Right kidney (tissue), 1 donor: ENCODE results near the gene NXN.
"Not testable (repeated sequence)": the region's sequence is repeated elsewhere in the genome, so short reads cannot be mapped to it uniquely, and the experiment has no call there.

Experiments
- DNase-seq: peaks from one replicate; pipeline ENCODE4 v3.0.0-alpha.2; 2016

Gene NXN

DNA sequence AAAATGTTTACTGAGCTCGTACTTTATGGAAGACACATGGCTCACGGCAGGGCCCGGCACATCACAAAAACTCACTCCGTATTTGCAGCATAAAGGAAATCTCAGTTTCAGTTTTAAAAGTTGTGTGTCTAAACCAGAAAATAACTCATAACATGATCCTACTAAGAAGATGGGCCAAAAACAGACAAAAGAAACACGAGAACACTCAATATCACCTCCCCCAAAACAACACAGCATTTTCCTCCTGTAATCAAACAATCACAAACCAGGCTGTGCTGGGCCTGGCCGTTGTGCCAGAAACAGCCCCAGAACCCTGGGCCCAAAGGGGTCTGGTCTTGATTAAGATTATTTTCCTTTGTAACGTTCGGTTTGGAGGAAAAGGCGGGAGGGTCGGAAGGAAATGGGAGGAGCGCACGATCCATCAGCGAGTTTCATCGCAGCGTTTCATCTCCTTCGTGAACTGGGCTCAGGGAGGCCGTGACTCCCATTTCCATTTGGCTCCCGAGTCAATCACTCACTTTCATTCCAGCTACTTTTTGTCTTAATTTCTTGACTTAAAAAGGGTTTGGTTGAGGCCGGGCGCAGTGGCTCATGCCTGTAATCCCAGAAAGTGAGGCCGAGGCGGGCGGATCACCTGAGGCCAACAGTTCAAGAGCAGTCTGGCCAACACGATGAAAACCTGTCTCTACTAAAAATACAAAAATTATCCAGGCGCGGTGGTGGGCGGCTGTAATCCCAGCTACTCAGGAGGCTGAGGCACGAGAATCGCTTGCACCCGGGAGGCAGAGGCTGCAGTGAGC, 61.4 kb downstream of the NXN start:
- DNase-seq: no peak

DNA sequence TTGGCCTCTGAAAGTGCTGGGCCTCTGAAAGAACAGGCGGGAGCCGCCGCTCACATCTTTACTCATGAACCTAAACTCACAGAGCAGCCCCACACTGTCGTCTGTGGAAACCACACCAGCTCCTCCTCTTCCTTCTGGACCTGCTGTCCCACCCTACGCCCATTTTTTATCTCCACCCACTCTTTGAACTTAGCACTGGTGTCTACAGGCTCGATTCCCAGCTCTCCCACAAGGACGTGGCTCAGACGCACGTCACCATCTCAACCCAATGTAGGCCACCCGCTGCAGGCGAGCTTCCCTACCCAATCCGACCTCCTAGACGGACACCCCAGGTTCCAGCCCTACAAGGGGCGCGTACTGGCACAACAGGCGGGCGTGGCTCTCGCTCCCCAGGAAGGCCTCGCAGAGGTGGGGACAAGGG, 62.2 kb downstream of the NXN start:
- no peak for DNase-seq

DNA sequence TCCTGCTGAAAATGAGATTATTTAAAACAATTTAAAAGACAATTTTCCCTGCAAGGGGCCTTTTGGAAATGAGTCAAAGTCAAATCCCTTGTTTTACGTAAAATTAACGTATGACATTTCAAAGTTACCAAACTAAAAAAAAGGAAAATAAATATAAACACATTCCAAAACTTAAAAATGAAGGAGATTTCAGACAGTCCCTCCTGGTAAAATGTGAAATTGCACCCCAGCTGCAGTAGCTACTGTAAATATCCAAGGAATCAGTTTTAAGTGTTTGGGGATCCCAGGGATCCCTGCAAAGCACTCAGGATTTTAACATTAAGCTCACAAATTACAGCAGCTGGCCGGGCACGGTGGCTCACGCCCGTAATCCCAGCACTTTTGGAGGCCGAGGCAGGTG, 63.3 kb downstream of the NXN start:
- no peak for DNase-seq

DNA sequence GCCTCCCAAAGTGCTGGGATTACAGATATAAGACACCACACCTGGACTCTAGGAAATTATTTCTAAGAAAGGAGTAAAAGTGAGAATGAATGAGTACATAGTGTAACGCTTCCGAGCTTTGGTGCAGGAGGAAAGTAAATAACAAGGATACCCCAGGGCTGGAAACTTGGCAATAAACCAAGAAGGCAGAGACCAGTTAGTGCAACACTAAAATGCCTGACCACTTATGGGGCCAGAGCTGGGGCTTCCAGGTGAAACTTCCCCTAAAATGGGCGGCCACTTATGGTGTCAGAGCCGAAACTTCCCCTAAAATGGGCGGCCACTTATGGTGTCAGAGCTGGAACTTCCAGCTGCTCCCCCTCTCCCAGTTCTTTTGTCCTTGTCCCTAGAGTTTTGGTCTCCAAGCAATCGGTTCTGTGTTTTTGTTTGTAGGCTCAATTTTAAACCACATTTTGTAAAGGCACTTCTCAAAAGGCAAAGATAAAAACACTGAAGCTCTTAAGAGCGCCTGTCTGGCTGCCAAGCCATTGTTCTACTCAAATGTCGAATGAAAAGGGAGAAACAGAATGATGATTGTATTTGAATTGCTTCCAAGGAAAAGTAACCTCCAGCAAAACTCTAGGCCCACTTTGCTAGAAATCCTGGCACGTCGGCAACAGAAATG, 63.9 kb downstream of the NXN start:
- DNase-seq: no peak

DNA sequence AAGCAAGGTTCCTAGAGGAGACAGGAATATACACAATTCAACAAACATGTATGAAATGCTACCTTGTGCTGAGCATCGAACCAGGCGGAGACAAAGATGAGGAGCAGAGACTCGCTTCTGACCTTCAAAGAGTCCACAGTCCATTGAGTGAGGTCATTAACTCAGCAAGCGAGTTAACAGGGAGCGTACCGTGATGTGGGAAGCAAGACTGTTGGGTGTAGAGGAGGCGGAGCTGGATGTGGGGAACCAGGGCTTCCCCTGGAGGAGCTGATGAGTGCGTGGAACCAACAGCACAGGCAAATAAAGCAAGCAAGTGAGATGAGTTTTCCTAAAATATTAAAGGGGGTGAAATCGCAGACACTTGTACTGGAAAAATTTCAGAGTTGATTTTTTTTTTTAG, 65.0 kb downstream of the NXN start:
- DNase-seq: no peak

DNA sequence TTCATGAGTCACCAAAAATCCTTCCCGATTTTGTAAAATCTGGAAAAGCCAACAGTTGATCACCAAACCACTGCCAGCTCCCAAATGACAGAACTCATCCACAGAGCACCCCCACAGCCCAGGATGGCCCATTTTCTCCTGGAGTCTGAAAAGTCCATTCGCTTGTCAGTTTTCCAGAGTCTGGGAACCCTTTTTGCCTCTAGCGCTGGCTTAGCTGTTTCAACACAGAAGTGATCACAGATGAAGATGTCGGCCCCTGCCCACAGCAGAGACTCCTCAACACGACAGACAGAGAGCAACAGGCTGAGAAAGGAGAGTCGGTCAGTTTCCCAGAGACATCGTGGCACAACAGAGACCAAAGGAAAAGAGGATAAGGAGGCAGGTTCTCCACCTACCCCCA, 66.4 kb downstream of the NXN start:
- no peak for DNase-seq

DNA sequence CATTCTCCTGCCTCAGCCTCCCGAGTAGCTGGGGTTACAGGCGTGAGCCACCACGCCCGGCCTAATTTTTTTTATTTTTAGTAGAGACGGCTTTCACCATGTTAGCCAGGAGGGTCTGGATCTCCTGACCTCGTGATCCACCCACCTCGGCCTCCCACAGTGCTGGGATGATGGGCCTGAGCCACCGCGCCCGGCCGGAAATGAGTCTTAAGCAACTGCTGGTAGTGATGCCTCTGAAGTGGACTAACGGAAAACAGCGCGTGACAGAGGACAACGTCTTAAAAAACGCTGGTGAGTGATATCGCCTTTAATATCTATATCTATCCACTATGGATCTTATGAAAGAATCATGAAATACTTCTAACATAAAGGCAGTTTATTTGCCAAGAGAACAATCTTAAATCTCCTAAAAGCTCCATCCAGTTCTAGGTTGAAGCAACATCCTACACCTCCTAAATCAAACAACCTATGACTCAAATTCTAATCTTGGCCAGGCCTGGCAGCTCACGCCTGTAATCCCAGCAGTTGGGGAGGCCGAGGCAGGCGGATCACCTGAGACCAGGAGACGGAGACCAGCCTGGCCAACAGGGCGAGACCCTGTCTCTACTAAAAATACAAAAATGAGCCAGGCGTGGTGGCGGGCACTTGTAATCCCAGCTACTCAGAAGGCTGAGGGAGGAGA, 69.8 kb downstream of the NXN start:
- no peak for DNase-seq

DNA sequence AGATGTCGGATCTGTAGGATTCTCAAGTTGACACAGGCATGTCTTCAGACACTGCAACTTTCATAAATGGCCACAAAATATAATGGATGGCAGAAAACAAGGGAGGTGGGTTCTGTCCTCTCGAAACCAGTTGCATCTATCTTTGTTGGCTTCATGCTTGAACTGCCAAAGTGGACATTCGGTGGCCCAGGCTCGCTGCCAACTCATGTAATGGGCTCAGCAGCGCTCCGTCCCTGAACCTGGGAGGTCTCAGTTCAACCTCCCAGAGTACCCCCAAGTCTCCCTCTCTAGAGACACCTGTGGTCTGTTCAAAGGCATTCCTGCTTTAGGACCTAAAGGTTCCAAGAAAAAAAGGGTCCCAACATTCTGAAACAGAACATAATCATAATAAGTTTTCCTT, 71.9 kb downstream of the NXN start:
- DNase-seq: no peak

DNA sequence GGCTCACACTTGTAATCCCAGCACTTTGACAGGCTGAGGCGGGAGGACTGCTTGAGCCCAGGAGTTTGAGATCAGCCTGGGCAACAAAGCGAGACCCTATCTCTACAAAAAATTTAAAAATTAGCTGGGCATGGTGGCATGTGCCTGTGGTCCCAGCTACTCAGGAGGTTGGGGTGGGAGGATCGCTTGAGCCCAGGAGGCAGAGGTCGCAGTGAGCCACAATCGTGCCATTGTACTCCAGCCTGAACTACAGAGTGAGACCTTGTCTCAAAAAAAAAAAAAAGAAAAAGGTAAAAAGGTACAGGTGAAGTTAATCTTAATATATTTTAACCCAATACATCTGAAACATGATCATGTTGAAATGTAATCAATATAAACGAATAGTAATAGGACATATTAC, 73.9 kb downstream of the NXN start:
- not testable (repeated sequence) for DNase-seq

DNA sequence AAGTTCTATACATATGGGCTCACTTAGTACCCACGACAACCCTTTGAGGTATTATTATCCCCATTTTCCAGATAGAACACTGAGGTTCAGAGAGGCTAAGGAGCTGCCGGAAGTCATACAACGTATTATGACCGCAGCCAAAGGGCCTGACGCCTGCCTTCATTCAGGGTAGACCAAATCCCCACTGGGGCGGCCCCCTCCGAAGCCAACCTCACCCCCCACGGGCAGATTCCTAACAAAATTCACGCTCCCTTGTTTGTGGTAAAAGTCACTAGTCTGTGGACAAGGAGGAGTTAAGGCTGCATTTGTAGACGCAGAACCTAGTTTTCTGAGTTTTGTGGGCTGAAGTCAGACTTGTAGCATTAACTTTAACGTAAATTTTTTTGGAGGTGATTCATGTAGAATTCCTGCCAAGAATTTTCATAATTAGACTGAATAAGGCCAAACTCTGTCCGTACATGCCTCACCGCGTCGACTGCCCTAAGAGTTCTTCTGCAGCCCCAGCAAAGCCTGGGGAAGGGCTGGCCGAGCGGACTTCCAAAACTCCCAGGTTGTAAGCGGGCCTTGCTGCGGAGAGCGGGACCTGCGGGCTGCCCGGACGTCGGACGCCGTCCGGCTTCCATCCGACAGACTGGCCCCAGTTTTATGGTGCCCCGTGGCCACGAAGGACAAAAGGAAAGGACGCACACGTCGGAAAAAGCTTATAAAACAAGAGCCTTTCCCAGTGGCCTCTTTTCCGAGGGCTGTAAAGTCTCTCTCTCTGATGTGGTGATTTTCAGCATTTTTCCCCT, 75.7 kb downstream of the NXN start:
- DNase-seq: no peak

DNA sequence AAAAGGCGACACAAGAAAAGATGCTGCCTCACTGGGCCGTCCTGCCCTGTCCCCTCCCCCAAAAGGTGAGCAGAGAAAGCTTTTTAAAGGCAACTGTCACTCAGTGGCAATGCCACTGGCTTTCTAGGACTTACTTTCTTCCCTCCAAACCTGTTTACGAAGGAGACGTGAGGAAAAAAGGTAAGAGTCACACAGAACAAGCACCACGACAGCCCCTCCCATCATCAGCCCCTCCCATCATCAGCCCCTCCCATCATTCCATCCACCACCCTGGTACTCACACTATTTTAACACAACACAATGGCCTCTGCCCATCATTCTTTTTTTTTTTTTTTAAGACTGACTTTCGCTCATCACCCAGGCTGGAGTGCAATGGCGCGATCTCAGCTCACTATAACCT, 77.1 kb downstream of the NXN start:
- no peak for DNase-seq

DNA sequence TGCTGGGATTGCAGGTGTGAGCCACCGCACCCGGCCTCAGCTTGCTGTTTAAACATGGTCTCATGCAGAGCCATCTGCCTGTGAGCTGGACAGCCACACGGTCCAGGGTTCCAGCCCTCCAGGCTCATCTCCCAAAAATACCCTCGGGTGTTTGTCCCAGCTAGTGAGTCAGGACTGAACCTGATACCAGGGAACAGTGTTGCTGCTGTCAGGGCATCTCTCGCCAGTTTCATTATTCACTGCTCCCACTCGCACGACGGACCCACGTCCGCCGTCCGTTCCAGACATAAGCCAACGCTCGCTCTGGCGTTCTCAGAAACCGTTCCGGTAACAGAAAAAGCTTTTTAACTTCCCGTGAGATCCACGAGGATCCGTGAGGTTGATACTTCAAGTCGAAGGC, 77.6 kb downstream of the NXN start:
- DNase-seq: no peak

DNA sequence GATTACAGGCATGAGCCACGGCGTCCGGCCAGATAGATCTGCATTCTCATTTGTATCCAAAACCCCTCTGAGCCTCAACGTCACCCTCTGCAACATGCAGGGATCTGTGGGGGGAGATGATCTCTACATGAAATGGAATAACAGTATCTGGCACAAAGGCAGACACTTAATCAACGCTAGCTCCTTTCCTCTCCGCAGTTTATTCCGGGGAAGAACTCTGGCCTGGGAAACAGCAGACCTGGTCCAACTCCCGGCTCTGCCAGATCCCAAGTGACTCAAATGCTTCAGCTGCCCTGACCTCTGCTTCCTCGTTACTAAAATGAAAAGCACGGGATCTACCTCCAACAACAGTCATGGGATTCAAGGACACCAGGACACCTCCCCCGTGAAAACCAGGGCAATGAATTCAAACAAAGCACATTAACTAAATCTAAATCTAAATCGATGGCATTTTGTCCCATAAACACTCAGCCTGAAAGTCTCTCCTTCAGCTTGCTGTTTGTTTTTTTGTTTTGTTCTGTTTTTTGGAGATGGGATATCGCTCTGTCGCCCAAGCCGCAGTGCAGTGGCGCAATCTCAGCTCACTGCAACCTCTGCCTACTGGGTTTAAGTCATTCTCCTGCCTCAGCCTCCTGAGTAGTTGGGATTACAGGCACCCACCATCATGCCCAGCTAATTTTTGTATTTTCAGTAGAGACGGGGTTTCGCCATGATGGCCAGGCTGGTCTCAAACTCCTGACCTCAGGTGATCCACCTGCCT, 78.2 kb downstream of the NXN start:
- no peak for DNase-seq

DNA sequence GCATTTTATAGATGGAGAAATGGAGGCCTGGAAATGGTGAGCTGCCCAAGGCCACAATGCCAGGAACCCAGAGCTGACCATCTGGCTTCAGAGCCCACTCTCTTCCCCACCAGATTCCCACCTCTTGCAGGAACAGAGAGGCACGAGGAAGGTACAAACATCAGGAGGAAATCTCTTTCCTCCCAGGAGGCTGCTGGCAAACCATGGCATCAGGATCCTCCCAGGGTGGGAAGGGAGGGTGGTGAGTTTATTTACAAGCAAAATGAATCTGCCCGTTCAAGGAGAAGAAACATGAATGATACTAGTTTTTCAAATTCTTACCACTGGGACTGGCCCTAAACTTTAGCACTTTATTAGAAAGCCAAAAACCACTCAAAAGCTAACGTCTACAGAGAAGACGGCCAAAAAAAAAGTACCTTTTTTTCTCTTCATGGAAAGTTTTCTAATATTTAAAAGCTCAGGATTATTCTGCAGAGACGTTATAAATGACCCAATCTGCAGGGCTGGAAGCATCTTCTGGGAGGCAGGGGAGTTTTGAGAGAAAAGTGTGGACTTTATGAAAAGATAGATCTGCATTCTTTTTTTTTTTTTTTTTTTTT, 79.1 kb downstream of the NXN start:
- DNase-seq: no peak

DNA sequence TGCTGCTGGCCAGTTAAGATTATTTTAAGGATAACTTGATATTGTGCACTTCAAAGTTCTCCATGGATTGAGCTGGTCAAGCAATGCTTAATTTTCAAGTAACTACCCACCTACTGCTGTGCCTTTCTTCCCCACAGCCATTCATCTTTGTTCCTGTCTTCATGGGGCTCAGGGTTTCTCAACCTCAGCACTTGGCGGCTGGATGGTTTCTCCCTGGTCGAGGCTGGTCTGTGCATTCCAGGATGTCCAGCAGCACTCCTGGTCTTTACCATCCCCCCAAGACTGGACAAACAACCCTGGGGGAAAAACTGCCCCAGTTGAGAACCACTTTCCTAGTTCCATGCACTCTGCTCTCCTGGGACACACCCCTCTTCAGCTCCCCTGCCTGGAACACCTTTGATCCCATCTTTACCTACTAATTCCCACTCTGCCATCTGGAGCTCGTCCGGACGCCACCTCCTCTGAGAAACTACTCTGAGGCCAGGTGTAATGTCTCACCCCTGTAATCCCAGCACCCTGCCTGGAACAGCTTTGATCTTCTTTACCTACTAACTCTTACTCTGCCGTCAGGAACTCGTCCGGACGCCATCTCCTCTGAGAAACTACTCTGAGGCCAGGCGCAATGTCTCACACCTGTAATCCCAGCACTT, 81.5 kb downstream of the NXN start:
- no peak for DNase-seq

DNA sequence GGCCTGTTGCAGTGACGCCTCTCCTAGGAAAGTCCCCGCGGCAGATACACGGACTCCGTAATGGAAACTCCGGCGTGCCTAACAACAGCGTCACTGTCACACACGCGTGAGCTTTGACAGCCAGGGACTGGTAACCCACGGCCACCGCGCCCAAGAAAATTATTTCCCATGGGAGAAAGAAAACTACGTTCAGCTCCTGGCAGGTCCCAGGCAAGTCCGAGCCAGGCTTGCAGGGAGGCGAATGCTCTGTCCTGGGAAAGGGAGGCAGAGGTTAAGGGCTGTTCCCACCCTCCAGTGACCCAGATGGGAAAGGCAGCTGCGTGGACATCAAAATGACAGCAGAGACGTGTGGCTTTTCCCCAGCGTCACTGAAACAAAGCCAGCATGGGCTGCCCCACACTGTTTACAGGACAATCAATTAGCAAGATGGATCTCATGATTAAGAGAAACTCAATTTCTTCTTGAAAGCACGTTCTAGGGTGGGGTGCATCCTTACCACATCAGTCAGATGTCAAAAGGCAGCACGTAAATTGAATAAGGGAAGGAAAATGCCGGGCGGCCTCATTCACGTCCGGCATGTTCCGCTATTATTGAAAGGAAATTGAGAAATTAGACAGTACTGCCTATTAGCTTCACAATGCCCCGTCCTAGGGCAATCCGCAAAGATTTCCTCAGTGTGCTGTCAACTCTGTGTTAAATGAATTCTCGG, 82.5 kb downstream of the NXN start:
- DNase-seq: no peak

DNA sequence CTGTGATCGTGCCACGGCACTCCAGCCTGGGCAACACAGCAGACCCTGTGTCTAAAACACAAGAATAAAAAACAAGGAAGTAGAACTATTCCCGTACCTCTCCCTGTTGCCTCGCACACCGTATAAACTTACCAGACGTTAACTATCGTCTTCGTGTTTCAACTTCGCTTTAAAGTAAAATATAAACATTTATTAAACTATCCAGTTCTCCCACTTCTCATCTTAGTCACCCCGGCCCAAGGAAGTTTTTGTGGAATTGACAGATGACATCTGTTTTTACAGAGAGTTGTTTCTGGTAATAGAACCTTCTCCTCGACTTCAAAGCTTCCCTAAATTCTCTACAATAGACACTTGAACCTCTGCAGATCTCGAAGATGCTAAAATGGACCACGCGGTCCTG, 83.1 kb downstream of the NXN start:
- no peak for DNase-seq

DNA sequence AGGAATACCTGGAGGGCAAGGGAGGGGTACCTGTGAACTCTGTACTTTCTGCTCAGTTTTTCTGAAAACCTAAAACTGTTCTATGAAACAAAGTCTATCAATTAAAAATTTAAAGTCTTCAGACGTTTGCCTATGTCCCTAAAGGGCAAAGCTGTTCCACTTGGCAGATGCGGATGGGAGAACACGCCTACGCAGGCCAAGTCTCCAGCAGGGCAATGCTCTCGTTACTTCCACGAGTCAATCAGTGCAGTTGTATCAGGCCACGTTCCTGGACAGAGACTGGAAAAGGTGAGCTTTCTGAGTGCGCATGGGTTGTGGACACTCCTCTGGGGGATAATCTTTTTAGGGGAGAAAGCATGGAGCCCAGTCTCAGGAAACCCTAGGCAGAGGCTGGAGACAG, 86.6 kb downstream of the NXN start:
- DNase-seq: no peak

DNA sequence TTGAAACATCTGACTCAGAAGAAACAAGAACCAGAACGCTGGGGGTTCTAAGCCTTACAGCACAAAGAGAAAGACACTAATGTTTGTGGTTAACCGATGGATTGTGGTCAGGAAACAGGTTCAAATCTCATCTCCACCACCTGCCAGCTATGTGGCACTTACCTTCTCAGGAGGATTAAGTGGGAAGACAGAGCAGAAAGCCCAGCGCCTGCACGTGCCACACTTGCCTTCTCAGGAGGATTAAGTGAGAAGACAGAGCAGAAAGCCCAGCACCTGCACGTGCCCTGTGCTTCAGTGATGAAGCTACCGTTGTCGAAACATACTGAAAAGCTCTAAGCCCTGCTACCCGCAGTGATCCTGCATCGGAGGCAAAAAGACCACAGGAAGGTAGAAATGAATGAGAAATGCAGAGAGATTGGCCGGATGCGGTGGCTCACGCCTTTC, 90.6 kb downstream of the NXN start:
- DNase-seq: no peak

DNA sequence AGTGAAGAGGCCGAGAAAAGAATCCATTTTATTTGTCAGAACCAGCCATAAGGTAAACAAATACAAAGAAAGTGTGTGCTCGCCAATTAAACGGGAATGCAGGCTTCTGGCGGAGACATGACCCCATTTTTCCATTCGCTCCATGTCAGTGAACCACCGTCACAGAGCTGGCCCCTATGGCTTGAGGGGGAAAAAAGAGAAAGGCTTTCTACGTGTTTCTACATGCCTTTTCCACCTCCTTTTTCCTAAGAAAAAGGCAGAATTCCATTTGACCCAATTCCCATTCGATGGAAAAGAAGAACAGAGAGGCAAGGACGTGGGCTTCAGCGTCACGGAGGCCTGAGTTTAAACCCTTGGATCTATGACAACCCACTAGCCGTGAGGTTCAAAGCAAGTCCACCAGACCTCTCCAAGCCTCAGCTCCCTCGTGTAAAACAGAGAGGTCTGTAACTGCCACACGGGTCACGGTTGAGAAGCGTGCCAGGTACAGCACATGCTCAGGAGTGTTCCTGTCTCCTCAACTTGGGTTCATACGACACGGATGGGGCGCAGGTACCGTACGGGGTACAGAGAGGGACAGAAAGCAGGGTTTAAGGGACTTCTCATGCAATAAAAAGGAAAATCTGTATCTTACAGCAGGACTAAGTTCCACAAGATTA, 91.9 kb downstream of the NXN start:
- DNase-seq: no peak
